Activated naive CD8-positive, alpha-beta T cell treated with anti-CD3 and anti-CD28 coated beads, Interleukin-2, amount 50 U/mL, for 24 hours (primary cell): ENCODE measurements around the gene SMG7.
A peak's percentile ranks its signal among the peaks of the same experiment; 100 is the strongest.

Source experiments
- ATAC-seq: fragments of 150-1000 bp; cut with Tn5 transposase; one replicate; pipeline ENCODE4 v1.10.0; 2021
- DNase-seq: peaks from one replicate; pipeline ENCODE4 v3.0.0; 2021
- H3K27ac Mint-ChIP-seq: one replicate; pipeline ENCODE4 v1.8.0; 2021; ENCODE audit warnings: mild to moderate bottlenecking, mixed read lengths
- H3K27me3 Mint-ChIP-seq: one replicate; pipeline ENCODE4 v1.8.0; 2021; ENCODE audit warnings: mixed read lengths
- H3K36me3 Mint-ChIP-seq: one replicate; pipeline ENCODE4 v1.8.0; 2021; ENCODE audit warnings: low read depth, mixed read lengths
- H3K4me1 Mint-ChIP-seq: one replicate; pipeline ENCODE4 v1.8.0; 2021; ENCODE audit warnings: mixed read lengths
- H3K4me3 Mint-ChIP-seq: one replicate; pipeline ENCODE4 v1.8.0; 2021; ENCODE audit warnings: mild to moderate bottlenecking, moderate library complexity, mixed read lengths
- H3K9me3 Mint-ChIP-seq: one replicate; pipeline ENCODE4 v1.8.0; 2021; ENCODE audit warnings: mixed read lengths

Gene SMG7

DNA sequence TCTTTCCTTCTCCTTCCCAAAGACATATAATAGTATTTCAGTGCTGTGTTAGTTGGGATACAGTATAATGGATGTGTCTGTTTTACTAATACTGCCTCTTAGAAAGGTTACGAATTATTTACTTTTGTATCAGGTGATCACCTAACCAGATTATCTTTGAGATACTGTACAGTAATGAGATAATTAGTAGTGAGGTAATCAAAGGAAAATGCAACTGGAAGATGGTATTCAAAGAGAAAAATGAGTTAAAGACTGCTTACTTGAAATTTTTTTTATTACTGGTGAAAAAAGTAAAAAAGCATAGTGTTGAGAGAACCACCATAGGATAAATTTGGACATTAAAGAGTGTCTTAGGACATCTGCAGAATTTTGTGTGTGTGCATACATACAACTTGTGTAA lies 10.9 kb downstream of the SMG7 start:
- Mint-ChIP-seq H3K9me3 (no peaks in the 10 kb centered on the region), H3K4me3 (no peak overlapping the region), H3K4me1 (peaks cover 76% of the 10 kb centered on the region), H3K36me3 (peaks cover 20% of the 10 kb centered on the region), H3K27me3 (no peaks in the 10 kb centered on the region), H3K27ac (no peak overlapping the region)
- ATAC-seq (no peak), DNase-seq (no peak)

- no peak overlapping the region for H3K4me3 Mint-ChIP-seq
- ATAC-seq: no peak
- H3K9me3 Mint-ChIP-seq: no peaks in the 10 kb centered on the region
Observed at GRCh38 chr1:183484254-183484653, 12.0 kb downstream of the SMG7 start.

DNA sequence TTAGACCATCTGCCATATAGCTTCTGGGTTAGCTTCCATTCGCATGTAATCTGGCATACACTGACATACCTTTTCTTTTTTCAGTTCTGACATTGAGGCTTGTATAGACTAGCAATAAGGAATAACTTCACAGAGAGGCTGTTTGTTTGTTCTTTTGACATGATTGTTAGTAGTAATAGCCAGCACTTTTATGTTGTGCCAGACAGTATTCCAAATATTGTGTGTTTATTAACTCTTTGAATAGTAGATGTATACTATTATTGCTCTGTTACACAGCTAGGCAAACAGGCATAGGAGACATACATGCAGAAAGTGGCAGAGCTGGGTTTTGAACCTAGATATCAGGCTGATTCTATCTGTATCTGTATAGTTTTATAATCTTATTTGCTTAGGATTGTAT lies 12.6 kb downstream of the SMG7 start:
- Mint-ChIP-seq H3K27ac (no peak overlapping the region), H3K9me3 (no peaks in the 10 kb centered on the region), H3K27me3 (no peaks in the 10 kb centered on the region), H3K36me3 (peaks cover 18% of the 10 kb centered on the region), H3K4me1 (peaks cover 66% of the 10 kb centered on the region), H3K4me3 (no peak overlapping the region)
- DNase-seq (no peak), ATAC-seq (no peak)

More at GRCh38 chr1:183484254-183484653, 12.0 kb downstream of the SMG7 start:
- no peak for DNase-seq
- Mint-ChIP-seq H3K4me1 (peaks cover 69% of the 10 kb centered on the region), H3K27me3 (no peaks in the 10 kb centered on the region), H3K36me3 (peaks cover 20% of the 10 kb centered on the region), H3K27ac (no peak overlapping the region)

DNA sequence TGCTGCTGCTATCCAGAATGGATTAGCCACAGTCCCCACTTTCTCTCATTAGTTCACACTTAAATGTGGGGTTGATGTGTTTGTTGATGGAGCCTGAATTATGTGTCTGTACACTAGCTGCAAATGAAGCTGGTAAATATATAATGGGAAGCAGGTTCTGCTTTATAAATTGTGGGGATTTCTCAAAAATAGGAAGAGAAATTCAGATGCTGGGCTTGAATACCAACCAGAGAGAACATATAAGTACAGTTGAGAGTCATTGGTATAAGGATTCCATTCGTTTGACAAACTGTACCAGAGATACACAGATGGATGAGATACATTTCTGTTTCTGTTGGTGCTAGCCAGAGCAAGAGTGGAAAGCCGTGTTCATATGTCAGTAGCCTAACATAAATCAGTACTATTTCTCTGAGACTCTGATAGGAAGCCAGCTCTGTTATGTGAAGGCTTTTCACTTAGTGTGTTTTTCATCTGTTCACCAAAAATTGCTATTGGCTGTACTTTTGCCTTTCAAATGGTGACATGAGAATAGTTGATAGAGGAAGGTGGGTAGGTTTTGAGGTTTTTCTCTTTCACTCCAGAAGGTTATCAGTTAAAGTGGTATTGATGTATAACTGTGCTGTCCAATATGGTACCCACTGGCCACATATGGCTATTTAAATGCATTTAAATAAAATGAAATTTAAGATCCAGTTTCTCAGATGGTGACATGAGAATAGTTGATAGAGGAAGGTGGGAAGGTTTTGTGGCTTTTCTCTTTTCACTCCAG lies 15.6 kb downstream of the SMG7 start:
- no peak overlapping the region for H3K27ac Mint-ChIP-seq
- no peak overlapping the region for H3K4me3 Mint-ChIP-seq
- DNase-seq (no peak), ATAC-seq (no peak)
- H3K27me3 Mint-ChIP-seq: no peaks in the 10 kb centered on the region
- peaks cover 47% of the 10 kb centered on the region for H3K4me1 Mint-ChIP-seq
- H3K36me3 Mint-ChIP-seq: peaks cover 14% of the 10 kb centered on the region
- no peaks in the 10 kb centered on the region for H3K9me3 Mint-ChIP-seq

DNA sequence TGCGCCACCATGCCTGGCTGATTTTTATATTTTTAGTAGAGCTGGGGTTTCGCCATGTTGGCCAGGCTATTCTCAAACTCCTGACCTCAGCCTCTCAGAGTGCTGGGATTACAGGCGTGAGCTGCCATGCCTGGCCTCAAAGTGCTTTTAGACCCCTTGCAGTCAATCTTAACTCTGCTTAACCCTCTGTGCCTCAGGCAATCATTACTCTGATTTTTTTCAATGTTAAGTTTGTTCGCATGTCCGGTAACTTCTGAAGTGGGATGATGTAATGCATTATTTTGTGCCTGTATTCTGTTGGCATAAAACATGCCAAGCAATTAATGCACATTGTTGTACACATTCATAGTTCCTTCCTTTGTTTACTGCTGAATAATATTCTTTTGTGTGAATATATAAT lies 18.6 kb downstream of the SMG7 start:
- H3K9me3 Mint-ChIP-seq: no peaks in the 10 kb centered on the region
- peaks cover 12% of the 10 kb centered on the region for H3K36me3 Mint-ChIP-seq
- no peaks in the 10 kb centered on the region for H3K27me3 Mint-ChIP-seq
- no peak for DNase-seq
- no peak for ATAC-seq
- H3K27ac Mint-ChIP-seq: no peak overlapping the region
- H3K4me1 Mint-ChIP-seq: peaks cover 47% of the 10 kb centered on the region
- H3K4me3 Mint-ChIP-seq: no peak overlapping the region

DNA sequence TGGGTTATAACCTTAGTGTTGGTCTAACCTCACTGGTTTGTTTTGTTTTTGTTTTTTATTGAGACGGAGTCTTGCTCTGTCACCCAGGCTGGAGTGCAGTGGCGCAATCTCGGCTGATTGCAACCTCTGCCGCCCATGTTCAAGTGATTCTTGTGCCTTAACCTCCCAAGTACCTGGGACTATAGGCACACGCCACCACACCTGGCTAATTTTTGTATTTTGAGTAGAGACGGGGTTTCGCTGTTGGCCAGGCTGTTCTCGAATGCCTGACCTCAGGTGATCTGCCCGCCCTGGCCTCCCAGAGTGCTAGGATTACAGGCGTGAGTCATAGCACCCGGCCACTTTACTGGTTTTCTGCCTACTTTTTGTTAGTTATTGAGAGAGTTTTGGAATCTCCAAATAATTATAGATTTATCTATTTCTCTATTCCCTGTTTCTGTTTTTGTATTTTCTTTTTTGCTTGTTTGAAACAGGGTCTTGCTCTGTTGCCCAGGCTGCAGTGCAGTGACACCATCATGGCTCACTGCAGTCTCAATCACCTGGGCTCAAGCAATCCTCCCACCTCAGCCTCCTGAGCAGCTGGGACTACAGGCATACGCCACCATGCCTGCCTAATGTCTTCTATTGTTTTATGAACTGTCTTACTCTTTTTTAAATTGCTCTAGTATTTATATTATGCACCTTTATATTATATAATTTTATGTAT lies 21.4 kb downstream of the SMG7 start:
- H3K4me1 Mint-ChIP-seq: peaks cover 45% of the 10 kb centered on the region
- peaks cover 1% of the 10 kb centered on the region for H3K36me3 Mint-ChIP-seq
- DNase-seq: no peak
- H3K27me3 Mint-ChIP-seq: no peaks in the 10 kb centered on the region
- no peak for ATAC-seq
- no peaks in the 10 kb centered on the region for H3K9me3 Mint-ChIP-seq
- no peak overlapping the region for H3K4me3 Mint-ChIP-seq
- no peak overlapping the region for H3K27ac Mint-ChIP-seq

- no peak overlapping the region for H3K27ac Mint-ChIP-seq
- peaks cover 50% of the 10 kb centered on the region for H3K4me1 Mint-ChIP-seq
Observed at GRCh38 chr1:183495420-183495819, 23.1 kb downstream of the SMG7 start.

DNA sequence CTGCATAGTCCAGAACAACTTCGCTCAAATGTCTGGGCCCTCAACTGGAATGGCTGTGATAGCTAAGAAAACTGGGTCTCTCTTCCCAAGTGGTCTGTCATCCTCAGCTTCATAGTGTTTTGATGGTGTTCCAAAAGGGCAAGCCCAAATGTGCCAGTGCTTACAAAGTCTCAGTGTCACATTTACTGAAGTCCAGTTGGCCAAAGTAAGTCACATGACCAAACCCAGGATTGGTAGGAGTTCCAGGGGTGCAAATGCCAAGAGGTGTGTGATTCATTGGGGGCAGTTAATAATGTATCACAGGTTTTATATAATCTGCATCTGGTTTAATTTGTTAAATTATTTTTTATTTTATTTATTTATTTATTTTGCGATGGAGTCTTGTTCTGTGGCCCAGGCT lies 24.9 kb downstream of the SMG7 start:
- no peak overlapping the region for H3K27ac Mint-ChIP-seq
- no peaks in the 10 kb centered on the region for H3K27me3 Mint-ChIP-seq
- H3K36me3 Mint-ChIP-seq: no peaks in the 10 kb centered on the region
- H3K4me3 Mint-ChIP-seq: no peak overlapping the region
- ATAC-seq (no peak), DNase-seq (no peak)
- no peaks in the 10 kb centered on the region for H3K9me3 Mint-ChIP-seq
- peaks cover 61% of the 10 kb centered on the region for H3K4me1 Mint-ChIP-seq

More at GRCh38 chr1:183495420-183495819, 23.1 kb downstream of the SMG7 start:
- Mint-ChIP-seq H3K4me3 (no peak overlapping the region), H3K27me3 (no peaks in the 10 kb centered on the region), H3K9me3 (no peaks in the 10 kb centered on the region), H3K36me3 (no peaks in the 10 kb centered on the region)
- ATAC-seq (no peak), DNase-seq (no peak)

- no peak overlapping the region for H3K4me3 Mint-ChIP-seq
- ATAC-seq (peak; percentile 75), DNase-seq (no peak)
- H3K27me3 Mint-ChIP-seq: no peaks in the 10 kb centered on the region
- H3K36me3 Mint-ChIP-seq: peaks cover 1% of the 10 kb centered on the region
- H3K4me1 Mint-ChIP-seq: peaks cover 67% of the 10 kb centered on the region
- H3K9me3 Mint-ChIP-seq: no peaks in the 10 kb centered on the region
- H3K27ac Mint-ChIP-seq: peak overlapping the region; percentile 45
Observed at GRCh38 chr1:183498342-183498991, 26.2 kb downstream of the SMG7 start.

- peaks cover 4% of the 10 kb centered on the region for H3K36me3 Mint-ChIP-seq
- H3K4me1 Mint-ChIP-seq: peaks cover 25% of the 10 kb centered on the region
- H3K9me3 Mint-ChIP-seq: no peaks in the 10 kb centered on the region
- no peaks in the 10 kb centered on the region for H3K27me3 Mint-ChIP-seq
- ATAC-seq: no peak
- H3K4me3 Mint-ChIP-seq: no peak overlapping the region
- H3K27ac Mint-ChIP-seq: no peak overlapping the region
- DNase-seq: no peak
Observed at GRCh38 chr1:183505454-183506089, 33.3 kb downstream of the SMG7 start.

GRCh38 chr1:183506561-183506960 lies 34.3 kb downstream of the SMG7 start:
- Mint-ChIP-seq H3K36me3 (peaks cover 4% of the 10 kb centered on the region), H3K4me3 (no peak overlapping the region), H3K27me3 (no peaks in the 10 kb centered on the region), H3K4me1 (peaks cover 20% of the 10 kb centered on the region), H3K27ac (no peak overlapping the region), H3K9me3 (no peaks in the 10 kb centered on the region)
- DNase-seq: no peak
- no peak for ATAC-seq

DNA sequence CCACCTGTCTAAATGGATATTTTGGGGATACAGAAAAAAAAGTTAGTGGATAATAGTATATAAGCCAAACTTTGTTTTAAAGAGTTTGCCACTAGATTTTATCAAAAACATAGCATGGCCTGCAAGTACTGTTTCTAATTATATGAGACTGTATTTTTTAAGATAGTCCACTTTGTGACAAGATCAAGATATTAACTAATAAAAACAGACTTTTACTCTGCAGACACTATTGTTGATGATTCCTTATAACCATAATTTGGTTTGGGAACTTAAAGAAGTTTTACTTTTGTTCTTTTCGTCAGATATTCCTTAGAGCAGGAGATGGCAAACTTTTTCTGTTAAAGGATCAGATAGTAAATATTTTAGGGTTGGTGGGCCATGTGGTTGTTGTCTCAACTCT lies 36.4 kb downstream of the SMG7 start:
- Mint-ChIP-seq H3K4me3 (no peak overlapping the region), H3K36me3 (peaks cover 2% of the 10 kb centered on the region), H3K27me3 (no peaks in the 10 kb centered on the region), H3K27ac (no peak overlapping the region), H3K4me1 (peaks cover 5% of the 10 kb centered on the region), H3K9me3 (no peaks in the 10 kb centered on the region)
- no peak for DNase-seq
- no peak for ATAC-seq

GRCh38 chr1:183512450-183512849 lies 40.2 kb downstream of the SMG7 start:
- H3K27me3 Mint-ChIP-seq: no peaks in the 10 kb centered on the region
- peaks cover 15% of the 10 kb centered on the region for H3K36me3 Mint-ChIP-seq
- peaks cover 7% of the 10 kb centered on the region for H3K4me1 Mint-ChIP-seq
- H3K4me3 Mint-ChIP-seq: no peak overlapping the region
- DNase-seq (no peak), ATAC-seq (no peak)
- H3K9me3 Mint-ChIP-seq: no peaks in the 10 kb centered on the region
- H3K27ac Mint-ChIP-seq: no peak overlapping the region

DNA sequence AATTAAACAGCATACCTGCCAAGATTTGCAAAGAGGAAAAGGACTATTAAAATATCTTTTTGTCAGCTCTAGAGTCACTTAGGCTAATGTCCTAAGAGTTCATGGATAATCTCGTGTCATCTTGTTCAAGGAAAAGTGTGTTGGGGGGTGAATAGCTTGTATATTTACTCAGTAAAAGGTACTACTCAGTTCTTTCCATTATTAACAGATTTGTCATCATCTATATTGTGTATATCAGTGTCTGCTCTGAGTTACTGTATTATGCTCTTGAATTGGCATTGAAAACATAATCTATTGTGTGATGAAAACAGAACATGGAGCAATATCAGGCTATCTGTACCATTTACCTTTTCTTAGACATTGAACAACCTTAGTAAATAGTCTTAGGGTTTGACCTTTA lies 41.9 kb downstream of the SMG7 start:
- ATAC-seq (no peak), DNase-seq (no peak)
- H3K4me3 Mint-ChIP-seq: no peak overlapping the region
- H3K9me3 Mint-ChIP-seq: no peaks in the 10 kb centered on the region
- no peak overlapping the region for H3K27ac Mint-ChIP-seq
- H3K27me3 Mint-ChIP-seq: no peaks in the 10 kb centered on the region
- peaks cover 7% of the 10 kb centered on the region for H3K4me1 Mint-ChIP-seq
- peaks cover 22% of the 10 kb centered on the region for H3K36me3 Mint-ChIP-seq
